Liver (tissue), 9 donors: Measurements from ENCODE around the gene COPZ2. TPM values are rescaled to one million over a fixed set of nuclear protein-coding genes. Genes with fewer than 3 reads are reported as not detected.

Experiments used
- DNase-seq: peaks from one replicate; pipeline ENCODE4 v3.0.0-alpha.2; 2017; ENCODE audit warnings: low spot score
- H3K27ac ChIP-seq, 2 donors: one replicate each; pipeline ENCODE4 v1.7.0; 2013; ENCODE audit warnings: inconsistent platforms in 2 of 2, low read length in 2 of 2, control low read depth in 1 of 2, low read depth in 1 of 2, mild to moderate bottlenecking in 1 of 2
- H3K27me3 ChIP-seq, 4 donors: one replicate each; pipeline versions ENCODE4 v1.6.1 to v1.7.0; 2013; ENCODE audit warnings: low read length in 3 of 4, inconsistent platforms in 1 of 4, mild to moderate bottlenecking in 1 of 4, moderate library complexity in 1 of 4; ENCODE audit not compliant: control insufficient read depth in 4 of 4, insufficient read depth in 4 of 4
- H3K36me3 ChIP-seq, 4 donors: one replicate each; pipeline versions ENCODE4 v1.6.1 to v1.7.0; 2013; ENCODE audit warnings: low read length in 3 of 4, mild to moderate bottlenecking in 3 of 4, low read depth in 1 of 4, moderate library complexity in 1 of 4; ENCODE audit not compliant: control insufficient read depth in 4 of 4, insufficient read depth in 3 of 4
- H3K4me1 ChIP-seq, 4 donors: one replicate each; pipeline versions ENCODE4 v1.6.1 to v1.7.0; 2013; ENCODE audit warnings: low read length in 3 of 4, mild to moderate bottlenecking in 3 of 4, moderate library complexity in 1 of 4; ENCODE audit not compliant: control insufficient read depth in 4 of 4, insufficient read depth in 4 of 4
- H3K4me3 ChIP-seq, 3 donors: one replicate each; pipeline versions ENCODE4 v1.6.1 to v1.7.0; 2013; ENCODE audit warnings: low read length in 3 of 3, control low read depth in 1 of 3, low read depth in 1 of 3, mild to moderate bottlenecking in 1 of 3
- H3K9ac ChIP-seq, 2 donors: one replicate each; pipeline ENCODE4 v1.7.0; 2013; ENCODE audit warnings: low read length in 2 of 2, mild to moderate bottlenecking in 2 of 2, moderate library complexity in 2 of 2, control low read depth in 1 of 2, low read depth in 1 of 2
- H3K9me3 ChIP-seq, 4 donors: one replicate each; pipeline versions ENCODE4 v1.6.1 to v1.7.0; 2013; ENCODE audit warnings: low read length in 3 of 4; ENCODE audit not compliant: control insufficient read depth in 4 of 4
- ATF3 ChIP-seq: IDR thresholded peaks from 2 replicates; pipeline ENCODE4 v1.6.1; 2016; ENCODE audit warnings: antibody characterized with exemption
- CTCF ChIP-seq: fragments of 150-350 bp; IDR thresholded peaks from 2 replicates; pipeline ENCODE4 v1.5.1; 2017; ENCODE audit warnings: improper control_type of control experiment, low read depth, low read length; ENCODE audit not compliant: missing input control
- EGR1 ChIP-seq, 2 donors: IDR thresholded peaks; 2 replicates each; pipeline ENCODE4 v1.6.1; 2016 to 2018; ENCODE audit warnings: antibody characterized with exemption in 2 of 2, low read depth in 2 of 2
- FOXA1 ChIP-seq: IDR thresholded peaks from 2 replicates; pipeline ENCODE4 v1.6.1; 2016; ENCODE audit warnings: antibody characterized with exemption
- GABPA ChIP-seq, 2 donors: IDR thresholded peaks in 1 of 2; conservative IDR thresholded peaks in 1 of 2; 2 replicates each; pipeline ENCODE4 v1.6.1; 2016; ENCODE audit warnings: antibody characterized with exemption in 2 of 2, mild to moderate bottlenecking in 1 of 2, moderate library complexity in 1 of 2
- HNF4A ChIP-seq, 2 donors: conservative IDR thresholded peaks; 2 replicates each; pipeline ENCODE4 v1.6.1; 2016; ENCODE audit warnings: antibody characterized with exemption in 2 of 2, mild to moderate bottlenecking in 2 of 2
- MAX ChIP-seq: IDR thresholded peaks from 2 replicates; pipeline ENCODE4 v1.6.1; 2016; ENCODE audit warnings: antibody characterized with exemption
- RAD21 ChIP-seq, 2 donors: IDR thresholded peaks; 2 replicates each; pipeline ENCODE4 v1.6.1; 2016; ENCODE audit warnings: antibody characterized with exemption in 2 of 2, mild to moderate bottlenecking in 2 of 2
- RXRA ChIP-seq, 2 donors: IDR thresholded peaks; 2 replicates each; pipeline ENCODE4 v1.6.1; 2017 to 2018; ENCODE audit warnings: antibody characterized with exemption in 2 of 2, mild to moderate bottlenecking in 1 of 2
- TAF1 ChIP-seq: conservative IDR thresholded peaks from 2 replicates; pipeline ENCODE4 v1.6.1; 2016; ENCODE audit warnings: antibody characterized with exemption, mild to moderate bottlenecking
- YY1 ChIP-seq: IDR thresholded peaks from 2 replicates; pipeline ENCODE4 v1.6.1; 2016; ENCODE audit warnings: antibody characterized with exemption, mild to moderate bottlenecking
- WGBS: extraction: QIAGEN DNeasy Blood & Tissue Kit; methylation state at CpG from one replicate; pipeline ENCODE4 v1.1.7; 2013; 5-methylcytosine and 5-hydroxymethylcytosine counted together
- polyA plus RNA-seq, 2 donors: library from polyadenylated mRNA; stranded (reverse) in 1 of 2; unstranded in 1 of 2; fragments of 200-250 nt in 1 of 2; fragments of >200 nt in 1 of 2; fragmentation: Nextera tagmentation in 1 of 2; extraction: Ambion mirVana in 1 of 2; gene quantifications; one replicate each; pipeline versions ENCODE4 v1.2.1 to v1.2.3, GENCODE V29; 2013 to 2015
- total RNA-seq, 2 donors: library from RNA; depleted of rRNA; stranded (reverse); fragments of >200 nt; gene quantifications; one replicate each; pipeline ENCODE4 v1.2.3, GENCODE V29; 2014
- TF ChIP-seq, protein P1 (sequence below): IDR thresholded peaks from 2 replicates; pipeline ENCODE4 v1.6.1; 2016; ENCODE audit warnings: antibody characterized with exemption, mild to moderate bottlenecking
- TF ChIP-seq, protein P2 (sequence below): IDR thresholded peaks from 2 replicates; pipeline ENCODE4 v1.6.1; 2016; ENCODE audit warnings: antibody characterized with exemption
- donor health status: healthy.
- donor health status: healthy.
- donor health status: healthy.
- donor health status: healthy.
- donor health status: healthy.

Gene COPZ2
- total and polyA plus RNA-seq, 4 donors = 2.6 to 38.1 (median 17.8) TPM

GRCh38 chr17:48003417-48004151 lies 34.0 kb downstream of the COPZ2 start:
- TF ChIP-seq, protein P1, sequence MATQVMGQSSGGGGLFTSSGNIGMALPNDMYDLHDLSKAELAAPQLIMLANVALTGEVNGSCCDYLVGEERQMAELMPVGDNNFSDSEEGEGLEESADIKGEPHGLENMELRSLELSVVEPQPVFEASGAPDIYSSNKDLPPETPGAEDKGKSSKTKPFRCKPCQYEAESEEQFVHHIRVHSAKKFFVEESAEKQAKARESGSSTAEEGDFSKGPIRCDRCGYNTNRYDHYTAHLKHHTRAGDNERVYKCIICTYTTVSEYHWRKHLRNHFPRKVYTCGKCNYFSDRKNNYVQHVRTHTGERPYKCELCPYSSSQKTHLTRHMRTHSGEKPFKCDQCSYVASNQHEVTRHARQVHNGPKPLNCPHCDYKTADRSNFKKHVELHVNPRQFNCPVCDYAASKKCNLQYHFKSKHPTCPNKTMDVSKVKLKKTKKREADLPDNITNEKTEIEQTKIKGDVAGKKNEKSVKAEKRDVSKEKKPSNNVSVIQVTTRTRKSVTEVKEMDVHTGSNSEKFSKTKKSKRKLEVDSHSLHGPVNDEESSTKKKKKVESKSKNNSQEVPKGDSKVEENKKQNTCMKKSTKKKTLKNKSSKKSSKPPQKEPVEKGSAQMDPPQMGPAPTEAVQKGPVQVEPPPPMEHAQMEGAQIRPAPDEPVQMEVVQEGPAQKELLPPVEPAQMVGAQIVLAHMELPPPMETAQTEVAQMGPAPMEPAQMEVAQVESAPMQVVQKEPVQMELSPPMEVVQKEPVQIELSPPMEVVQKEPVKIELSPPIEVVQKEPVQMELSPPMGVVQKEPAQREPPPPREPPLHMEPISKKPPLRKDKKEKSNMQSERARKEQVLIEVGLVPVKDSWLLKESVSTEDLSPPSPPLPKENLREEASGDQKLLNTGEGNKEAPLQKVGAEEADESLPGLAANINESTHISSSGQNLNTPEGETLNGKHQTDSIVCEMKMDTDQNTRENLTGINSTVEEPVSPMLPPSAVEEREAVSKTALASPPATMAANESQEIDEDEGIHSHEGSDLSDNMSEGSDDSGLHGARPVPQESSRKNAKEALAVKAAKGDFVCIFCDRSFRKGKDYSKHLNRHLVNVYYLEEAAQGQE = no peak
- TF ChIP-seq TAF1 (no peak), EGR1 (IDR thresholded peaks at IDR 0.05; ENCODE audit: low read depth in 2 of 2) (no peak), FOXA1 (no peak), YY1 (no peak), GABPA (IDR thresholded peaks at IDR 0.05 in 1 of 2, conservative IDR thresholded peaks at IDR 0.05 in 1 of 2) (no peak), HNF4A (conservative IDR thresholded peaks at IDR 0.05) (no peak), CTCF (no peak), ATF3 (no peak), RXRA (IDR thresholded peaks at IDR 0.05) (no peak), RAD21 (IDR thresholded peaks at IDR 0.05) (no peak), MAX (no peak)
- TF ChIP-seq, protein P2, sequence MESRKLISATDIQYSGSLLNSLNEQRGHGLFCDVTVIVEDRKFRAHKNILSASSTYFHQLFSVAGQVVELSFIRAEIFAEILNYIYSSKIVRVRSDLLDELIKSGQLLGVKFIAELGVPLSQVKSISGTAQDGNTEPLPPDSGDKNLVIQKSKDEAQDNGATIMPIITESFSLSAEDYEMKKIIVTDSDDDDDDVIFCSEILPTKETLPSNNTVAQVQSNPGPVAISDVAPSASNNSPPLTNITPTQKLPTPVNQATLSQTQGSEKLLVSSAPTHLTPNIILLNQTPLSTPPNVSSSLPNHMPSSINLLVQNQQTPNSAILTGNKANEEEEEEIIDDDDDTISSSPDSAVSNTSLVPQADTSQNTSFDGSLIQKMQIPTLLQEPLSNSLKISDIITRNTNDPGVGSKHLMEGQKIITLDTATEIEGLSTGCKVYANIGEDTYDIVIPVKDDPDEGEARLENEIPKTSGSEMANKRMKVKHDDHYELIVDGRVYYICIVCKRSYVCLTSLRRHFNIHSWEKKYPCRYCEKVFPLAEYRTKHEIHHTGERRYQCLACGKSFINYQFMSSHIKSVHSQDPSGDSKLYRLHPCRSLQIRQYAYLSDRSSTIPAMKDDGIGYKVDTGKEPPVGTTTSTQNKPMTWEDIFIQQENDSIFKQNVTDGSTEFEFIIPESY = no peak
- Histone ChIP-seq H3K4me1 (peaks cover 0 to 2% (median 0%) of the 10 kb centered on the region in 4 donors), H3K27me3 (no peaks in the 10 kb centered on the region), H3K27ac (no peak overlapping the region), H3K4me3 (no peak overlapping the region), H3K9ac (no peak overlapping the region), H3K9me3 (no peaks in the 10 kb centered on the region), H3K36me3 (no peaks in the 10 kb centered on the region)
- WGBS = 74% methylated on average over 17 of the region's 17 CpGs
- DNase-seq = no peak

DNA sequence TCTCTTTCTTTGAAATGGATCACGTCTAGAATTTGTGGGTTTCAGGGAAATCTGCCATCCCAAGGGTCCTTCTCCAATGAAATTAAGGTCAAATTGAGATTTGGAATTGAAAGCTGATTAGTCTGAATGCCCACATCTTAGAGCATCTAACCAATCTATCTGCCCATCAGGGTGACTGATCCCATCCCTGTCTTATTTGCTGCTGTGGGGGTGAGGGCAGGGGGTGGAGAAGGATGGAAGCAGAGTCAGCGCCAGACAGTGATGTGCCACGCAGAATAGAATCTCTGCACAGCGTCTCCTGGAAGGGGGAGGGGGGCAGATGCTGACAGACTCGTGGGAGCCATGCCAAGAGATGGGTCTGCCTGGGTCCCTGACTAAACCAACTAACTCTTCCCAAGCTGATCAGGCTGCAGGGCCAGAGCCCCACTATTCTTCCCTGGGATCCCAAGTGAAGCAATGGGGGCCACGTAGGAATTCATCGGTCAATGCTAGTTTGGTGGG lies 34.6 kb downstream of the COPZ2 start:
- 58% methylated on average over 7 of the region's 7 CpGs for whole genome bisulfite sequencing
- no peaks in the 10 kb centered on the region for H3K9me3 ChIP-seq
- no peaks in the 10 kb centered on the region for H3K27me3 ChIP-seq
- no peak overlapping the region for H3K4me3 ChIP-seq
- peaks cover 0 to 2% (median 0%) of the 10 kb centered on the region in 4 donors for H3K4me1 ChIP-seq
- H3K36me3 ChIP-seq = no peaks in the 10 kb centered on the region
- TF ChIP-seq TAF1 = no peak
- TF ChIP-seq GABPA (IDR thresholded peaks at IDR 0.05 in 1 of 2, conservative IDR thresholded peaks at IDR 0.05 in 1 of 2) = no peak
- H3K27ac ChIP-seq = peak overlapping the region in 1 of 2 donors; percentile 8
- no peak for DNase-seq
- no peak overlapping the region for H3K9ac ChIP-seq
